Mucosa of descending colon (tissue), 3 donors: Measurements from ENCODE around the gene POPDC3. TPM values are rescaled to one million over a fixed set of nuclear protein-coding genes. Genes with fewer than 3 reads are reported as not detected.
A peak's percentile ranks its signal among the peaks of the same experiment; 100 is the strongest.

Experiments
- ATAC-seq: fragments of 200-7000 bp; cut with Tn5 transposase; one replicate; pipeline ENCODE4 v1.9.1; 2020; ENCODE audit warnings: mild to moderate bottlenecking, moderate library complexity
- DNase-seq, 3 donors: peaks; one replicate each; pipeline ENCODE4 v3.0.0-alpha.2; 2020
- H3K36me3 ChIP-seq: fragments of 200-600 bp; one replicate; pipeline ENCODE4 v1.8.0; 2021; ENCODE audit warnings: low read depth, mild to moderate bottlenecking
- H3K4me1 ChIP-seq: fragments of 200-600 bp; one replicate; pipeline ENCODE4 v1.8.0; 2021; ENCODE audit warnings: low read depth, mild to moderate bottlenecking
- H3K4me3 ChIP-seq: fragments of 200-600 bp; one replicate; pipeline ENCODE4 v1.8.0; 2021; ENCODE audit warnings: mild to moderate bottlenecking
- H3K9me3 ChIP-seq: fragments of 200-600 bp; one replicate; pipeline ENCODE4 v1.8.0; 2021; ENCODE audit warnings: mild to moderate bottlenecking
- CTCF ChIP-seq: fragments of 200-600 bp; IDR thresholded peaks from one replicate; pipeline ENCODE4 v1.8.0; 2022; ENCODE audit warnings: antibody characterized with exemption, mild to moderate bottlenecking
- intact Hi-C, 2 donors: fragments of 100-400 bp; cut with DNase I in 1 of 2; cut with micrococcal nuclease in 1 of 2; formaldehyde crosslinking; loops; one replicate each; pipeline versions ENCODE4 v1.11.0 to v1.11.1; 2022; cut with DNase I, micrococcal nuclease
- total RNA-seq, 3 donors: library from RNA; stranded (reverse); fragmentation: NEBNext Ultra II Directional in 2 of 3; extraction: Animal tissue kit (Norgen Biotek cat#: 25700) in 2 of 3; gene quantifications; one replicate each; pipeline versions ENCODE4 v1.2.1 to v1.2.4, GENCODE V29; 2021 to 2023
- donor health status: DM: no; HTN: no; CAD: no; lungs with moderate emphysema.
- donor health status: DM: no; HTN: no; CAD: no.
- donor health status: DM: no; HTN: yes; CAD: no.

POPDC3 gene
- total RNA-seq, 3 donors from 2014 or later: 0.73 TPM; not detected in 2

- H3K4me3 ChIP-seq: no peak overlapping the region
- no peaks in the 10 kb centered on the region for H3K9me3 ChIP-seq
- no peak for TF ChIP-seq CTCF
- intact Hi-C loops: no loop called here
- DNase-seq (no peak), ATAC-seq (no peak)
- H3K4me1 ChIP-seq: no peaks in the 10 kb centered on the region
- H3K36me3 ChIP-seq: no peaks in the 10 kb centered on the region
Measured at GRCh38 chr6:105122717-105123116, 57.1 kb downstream of the POPDC3 start.

GRCh38 chr6:105121981-105122380 is 57.8 kb downstream of the POPDC3 start:
- H3K36me3 ChIP-seq: no peaks in the 10 kb centered on the region
- intact Hi-C loops: no loop called here
- H3K9me3 ChIP-seq: no peaks in the 10 kb centered on the region
- H3K4me1 ChIP-seq: no peaks in the 10 kb centered on the region
- DNase-seq (no peak), ATAC-seq (peak; percentile 83)
- H3K4me3 ChIP-seq: no peak overlapping the region
- no peak for TF ChIP-seq CTCF

- Histone ChIP-seq H3K4me3 (no peak overlapping the region), H3K36me3 (no peaks in the 10 kb centered on the region), H3K9me3 (no peaks in the 10 kb centered on the region), H3K4me1 (no peaks in the 10 kb centered on the region)
- DNase-seq (no peak), ATAC-seq (no peak)
- intact Hi-C loops: no loop called here
- TF ChIP-seq CTCF: no peak
Measured at GRCh38 chr6:105120570-105120969, 59.2 kb downstream of the POPDC3 start.

GRCh38 chr6:105116150-105116549 is 63.7 kb downstream of the POPDC3 start:
- Histone ChIP-seq H3K4me3 (no peak overlapping the region), H3K4me1 (no peaks in the 10 kb centered on the region), H3K36me3 (no peaks in the 10 kb centered on the region), H3K9me3 (no peaks in the 10 kb centered on the region)
- no peak for DNase-seq
- no peak for TF ChIP-seq CTCF
- intact Hi-C loops: loop anchor here in 1 of 2 donors (10.0 kb wide), 1 partner anchor 199 kb away; no protein-coding TSS in a partner anchor
- ATAC-seq: no peak

- H3K36me3 ChIP-seq: no peaks in the 10 kb centered on the region
- H3K4me3 ChIP-seq: no peak overlapping the region
- intact Hi-C loops: loop anchor here in 1 of 2 donors (10.0 kb wide), 1 partner anchor 201 kb away; no protein-coding TSS in a partner anchor
- H3K4me1 ChIP-seq: no peaks in the 10 kb centered on the region
- no peak for TF ChIP-seq CTCF
- no peaks in the 10 kb centered on the region for H3K9me3 ChIP-seq
- DNase-seq (no peak), ATAC-seq (no peak)
Measured at GRCh38 chr6:105113422-105113821, 66.4 kb downstream of the POPDC3 start.

- H3K36me3 ChIP-seq: no peaks in the 10 kb centered on the region
- intact Hi-C loops: loop anchor here in 1 of 2 donors (10.0 kb wide), 1 partner anchor 202 kb away; no protein-coding TSS in a partner anchor
Measured at GRCh38 chr6:105112577-105112976, 67.2 kb downstream of the POPDC3 start.

More at GRCh38 chr6:105112577-105112976, 67.2 kb downstream of the POPDC3 start:
- TF ChIP-seq CTCF: no peak
- Histone ChIP-seq H3K4me3 (no peak overlapping the region), H3K9me3 (no peaks in the 10 kb centered on the region), H3K4me1 (peaks cover 7% of the 10 kb centered on the region)
- ATAC-seq (no peak), DNase-seq (no peak)
